Measurements from ENCODE around the gene PUSL1.
A peak's percentile ranks its signal among the peaks of the same experiment; 100 is the strongest.
"Not testable (repeated sequence)": the region's sequence is repeated elsewhere in the genome, so short reads cannot be mapped to it uniquely, and the experiment has no call there.

PUSL1 gene

DNA sequence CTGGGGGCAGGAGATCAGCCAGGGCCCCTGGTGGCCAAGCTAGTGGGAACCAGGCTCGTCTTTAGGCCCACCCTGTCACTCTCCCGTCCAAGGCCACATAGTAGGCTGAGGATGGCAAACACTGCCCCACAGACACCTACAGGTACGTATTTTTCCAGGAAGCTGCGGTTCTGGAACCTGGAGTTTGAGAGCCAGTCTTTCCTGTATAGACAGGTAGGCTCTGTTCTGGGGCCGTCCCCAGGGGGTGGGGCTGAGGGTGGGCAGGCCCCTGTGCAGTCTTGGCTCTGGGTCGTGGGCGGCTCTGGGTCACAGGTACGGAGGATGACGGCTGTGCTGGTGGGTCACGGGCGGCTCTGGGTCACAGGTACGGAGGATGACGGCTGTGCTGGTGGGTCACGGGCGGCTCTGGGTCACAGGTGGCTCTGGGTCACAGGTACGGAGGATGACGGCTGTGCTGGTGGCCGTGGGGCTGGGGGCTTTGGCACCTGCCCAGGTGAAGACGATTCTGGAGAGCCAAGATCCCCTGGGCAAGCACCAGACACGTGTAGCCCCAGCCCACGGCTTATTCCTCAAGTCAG lies 2.2 kb downstream of the PUSL1 start:
- DNase-seq, result no peak

DNA sequence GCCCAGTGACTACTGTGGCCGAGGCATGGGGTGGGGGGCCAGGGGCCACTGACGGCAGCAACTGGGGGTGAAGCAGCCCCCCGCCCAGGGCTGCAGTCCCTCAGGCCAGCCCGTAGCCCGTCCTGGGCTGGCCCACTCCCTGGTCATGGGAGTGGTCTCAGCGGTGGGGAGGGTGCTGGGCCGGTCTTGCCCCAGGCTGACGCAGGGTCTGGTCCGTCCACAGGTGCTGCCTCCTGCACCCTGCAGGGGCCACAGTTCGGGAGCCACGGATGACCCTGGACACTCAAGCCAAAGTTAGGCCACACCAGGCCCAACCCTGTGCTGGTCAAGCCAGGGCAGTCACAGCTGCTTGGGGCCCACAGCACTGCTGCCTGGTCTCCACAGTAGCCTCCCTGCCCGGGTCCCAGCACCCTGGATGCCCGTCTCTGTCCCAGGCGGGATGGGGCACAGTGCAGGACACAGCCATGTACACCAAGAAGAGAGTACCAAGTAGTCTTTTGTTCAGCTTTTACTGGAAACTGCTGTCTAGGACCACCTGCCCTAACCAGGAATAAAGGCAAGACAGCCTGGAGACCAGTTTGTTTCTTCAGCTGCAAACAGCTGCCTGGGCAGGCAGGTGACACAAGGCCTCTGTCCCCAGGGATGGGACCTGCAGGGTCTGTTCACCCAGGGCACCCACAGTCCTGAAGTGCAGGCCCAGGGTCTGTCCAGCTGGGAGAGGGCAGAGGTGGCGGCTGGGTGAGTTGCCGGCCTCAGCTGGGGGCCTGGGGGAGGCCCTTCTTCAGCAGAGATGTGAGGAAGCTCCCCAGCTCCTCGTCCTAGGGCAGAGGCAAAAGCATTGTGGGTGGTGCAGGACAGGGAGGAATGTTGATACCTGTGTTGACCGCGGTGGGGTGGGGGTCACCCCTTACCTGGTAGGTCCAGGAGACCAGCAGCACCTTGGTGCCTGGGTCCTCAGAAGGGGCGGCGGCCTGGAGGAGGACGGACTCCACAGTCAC lies 3.0 kb downstream of the PUSL1 start:
- no peak for DNase-seq

DNA sequence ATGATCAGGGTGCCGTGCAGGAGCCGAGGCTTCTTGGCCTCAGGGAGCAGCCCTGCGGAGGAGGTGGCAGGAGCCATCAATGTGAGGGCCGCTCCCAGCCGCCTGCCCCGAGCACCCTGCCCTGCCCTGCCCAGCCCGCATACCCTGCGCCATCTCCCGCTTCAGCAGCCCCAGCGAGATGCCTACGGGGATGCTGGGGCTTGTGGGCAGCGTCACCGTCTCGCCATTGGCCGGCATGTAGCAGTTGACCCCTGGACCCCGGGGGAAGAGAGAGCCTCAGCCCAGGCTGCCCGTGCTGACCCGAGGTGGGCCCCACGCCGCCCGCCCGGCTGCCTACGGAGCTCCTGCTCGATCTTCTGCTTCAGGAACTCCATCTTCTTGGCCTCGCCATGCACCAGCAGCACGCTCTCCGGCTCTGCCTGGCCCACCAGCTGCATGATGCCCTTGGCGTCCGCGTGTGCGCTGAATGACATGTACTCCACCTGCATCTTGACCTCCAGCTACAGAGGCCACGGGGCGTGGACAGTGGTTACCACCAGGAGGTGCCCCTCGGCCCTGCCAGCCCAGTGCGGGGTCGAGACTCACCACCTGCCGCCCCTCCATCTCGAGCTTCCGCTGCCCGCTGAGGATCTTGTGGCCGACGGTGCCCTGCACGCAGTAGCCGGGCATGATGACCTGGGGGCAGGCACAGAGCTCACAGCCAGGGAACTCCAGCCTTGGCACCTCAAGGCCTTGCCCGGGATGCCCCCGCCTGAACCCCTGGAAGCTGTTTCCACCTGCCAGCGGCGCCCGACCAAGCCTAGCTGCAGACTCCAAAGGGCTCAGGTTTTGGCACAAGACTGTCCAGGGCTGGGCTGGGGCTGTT lies 4.3 kb downstream of the PUSL1 start:
- DNase-seq, result no peak

DNA sequence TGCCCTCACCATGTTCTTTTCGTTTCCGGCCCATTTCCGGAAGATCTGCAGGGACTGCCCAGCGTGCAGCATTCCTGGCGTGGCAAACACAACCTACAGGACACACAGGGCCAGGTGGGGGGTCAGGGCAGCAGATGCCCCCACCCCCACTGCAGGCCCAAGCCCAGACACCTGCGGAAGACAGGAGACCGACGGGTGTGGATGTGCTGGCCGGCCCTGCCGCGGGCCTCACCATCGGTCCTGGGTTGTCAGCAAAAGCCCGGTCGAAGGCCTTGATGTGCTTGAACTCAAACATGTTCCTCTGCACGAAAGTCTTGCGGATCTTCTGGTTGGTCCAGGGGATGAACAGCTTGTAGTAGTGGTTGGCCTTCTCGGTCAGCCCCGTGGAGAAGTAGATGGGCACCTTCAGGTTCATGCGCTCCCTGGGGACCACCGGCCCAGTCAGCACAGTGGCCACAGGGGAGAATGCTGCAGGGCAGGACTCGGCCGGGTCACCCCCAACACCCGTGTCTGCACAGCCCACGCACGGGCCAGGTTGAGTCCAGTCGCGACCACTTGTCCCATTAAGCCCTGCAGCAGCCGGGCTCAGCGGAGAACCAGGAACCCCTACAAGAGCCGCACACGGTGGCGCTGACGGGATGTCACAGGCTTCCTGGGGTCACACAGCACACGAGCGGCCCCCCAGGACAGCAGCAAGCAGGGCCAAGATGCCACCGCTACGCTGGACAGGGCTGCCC lies 5.3 kb downstream of the PUSL1 start:
- DNase-seq, result no peak

DNA sequence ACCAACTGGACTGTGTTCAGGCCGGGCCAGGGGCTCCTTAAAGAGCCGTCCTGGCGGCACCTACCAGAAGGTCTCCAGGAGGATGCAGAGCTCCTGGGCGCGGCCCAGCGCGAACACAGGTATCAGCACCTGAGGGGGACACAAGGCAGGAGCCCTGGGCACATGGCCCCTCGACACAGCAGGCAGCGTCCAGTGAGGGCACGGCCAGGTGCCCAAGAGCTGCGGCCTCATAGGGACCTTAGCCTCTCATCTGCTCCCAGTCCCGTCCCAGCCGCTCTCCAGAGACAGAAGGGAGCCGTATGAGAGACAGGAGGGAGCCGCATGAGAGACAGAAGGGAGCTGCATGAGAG lies 5.8 kb downstream of the PUSL1 start:
- no peak for DNase-seq

DNA sequence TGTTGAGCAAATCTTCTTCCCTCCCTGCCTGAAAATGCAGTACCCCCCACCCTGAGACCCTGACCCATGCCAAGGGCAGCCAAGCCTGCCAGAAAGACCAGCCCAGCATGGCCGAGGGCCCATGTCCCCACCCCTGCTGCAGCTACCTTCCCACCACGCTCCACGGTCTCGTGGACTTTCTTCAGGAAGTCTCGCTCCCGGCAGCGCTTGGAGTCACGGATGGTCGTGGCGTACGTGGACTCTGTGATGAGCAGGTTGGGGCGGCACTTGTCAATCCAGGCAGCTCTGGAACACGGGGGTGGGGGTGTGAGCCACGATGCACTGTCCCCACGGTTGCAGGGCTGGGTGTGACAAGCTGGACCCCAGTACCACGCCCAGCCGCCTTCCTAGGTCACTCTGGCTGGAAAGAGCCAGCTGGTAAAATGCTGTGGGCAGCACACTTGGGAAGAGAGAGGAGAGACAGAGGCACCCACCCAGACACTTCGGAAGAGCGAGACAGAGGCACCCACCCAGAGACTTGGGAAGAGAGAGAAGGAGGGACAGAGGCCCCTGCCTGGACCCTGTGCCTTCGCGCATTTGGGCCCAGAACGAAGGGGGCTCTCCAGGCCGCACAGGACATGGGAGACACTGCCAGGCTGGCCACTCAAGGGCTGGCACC lies 6.4 kb downstream of the PUSL1 start:
- no peak for DNase-seq

DNA sequence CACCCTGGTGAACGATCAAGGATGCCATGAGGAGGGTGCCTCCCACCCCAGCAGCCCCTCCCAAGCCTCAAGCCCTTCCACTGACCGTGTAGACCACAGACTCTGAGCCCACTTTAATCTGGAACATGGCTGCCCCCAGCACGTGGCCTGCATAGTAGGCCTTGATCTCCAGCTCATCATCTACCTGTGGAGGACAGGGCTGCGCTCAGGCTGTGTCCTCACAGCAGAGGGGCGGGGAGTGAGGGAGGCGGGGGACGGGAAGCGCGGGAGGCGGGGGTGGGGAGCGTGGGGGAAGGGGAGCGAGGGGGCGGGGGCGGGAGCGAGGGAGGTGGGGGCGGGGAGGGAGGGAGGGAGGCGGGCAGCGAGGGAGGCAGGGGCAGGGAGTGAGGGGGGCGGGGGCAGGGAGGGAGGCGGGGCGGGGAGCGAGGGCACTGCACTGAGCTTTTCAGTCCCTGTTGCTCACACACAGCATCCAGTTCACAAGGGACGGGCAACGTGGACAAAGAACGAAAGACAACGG lies 7.1 kb downstream of the PUSL1 start:
- no peak for DNase-seq

DNA sequence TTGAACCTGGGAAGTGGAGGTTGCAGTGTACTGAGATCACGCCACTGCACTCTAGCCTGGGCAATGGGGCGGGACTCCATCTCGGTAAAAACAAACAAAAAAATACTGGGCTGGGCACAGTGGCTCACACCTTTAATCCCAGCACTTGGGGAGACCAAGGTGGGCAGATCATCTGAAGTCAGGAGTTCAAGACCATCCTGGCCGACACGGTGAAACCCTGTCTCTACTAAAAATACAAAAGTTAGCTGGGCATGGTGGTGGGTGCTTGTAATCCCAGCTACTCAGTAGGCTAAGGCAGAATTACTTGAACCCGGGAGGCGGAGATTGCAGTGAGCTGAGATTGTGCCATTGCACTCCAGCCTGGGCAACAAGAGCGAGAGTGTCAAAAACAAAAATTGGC lies 7.8 kb downstream of the PUSL1 start:
- not testable (repeated sequence) for DNase-seq

DNA sequence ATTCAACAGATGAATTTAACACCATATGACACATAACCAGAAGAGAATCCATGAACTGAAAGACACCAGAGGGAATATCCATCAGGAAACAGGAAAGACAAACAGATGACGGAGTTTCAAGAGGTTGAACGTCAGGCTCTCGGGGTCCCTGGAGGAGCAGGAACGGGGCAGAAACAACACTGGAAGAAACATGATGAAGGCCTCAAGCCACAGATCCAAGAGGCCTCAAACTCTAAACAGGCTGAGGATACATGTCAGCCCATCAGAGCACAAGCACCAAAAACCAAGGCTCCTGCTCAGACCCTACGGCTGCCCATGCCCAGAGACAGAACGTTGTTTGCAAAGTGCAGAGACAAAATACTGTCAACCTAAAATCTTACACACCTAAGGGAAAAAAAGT lies 9.0 kb downstream of the PUSL1 start:
- DNase-seq, result no peak

DNA sequence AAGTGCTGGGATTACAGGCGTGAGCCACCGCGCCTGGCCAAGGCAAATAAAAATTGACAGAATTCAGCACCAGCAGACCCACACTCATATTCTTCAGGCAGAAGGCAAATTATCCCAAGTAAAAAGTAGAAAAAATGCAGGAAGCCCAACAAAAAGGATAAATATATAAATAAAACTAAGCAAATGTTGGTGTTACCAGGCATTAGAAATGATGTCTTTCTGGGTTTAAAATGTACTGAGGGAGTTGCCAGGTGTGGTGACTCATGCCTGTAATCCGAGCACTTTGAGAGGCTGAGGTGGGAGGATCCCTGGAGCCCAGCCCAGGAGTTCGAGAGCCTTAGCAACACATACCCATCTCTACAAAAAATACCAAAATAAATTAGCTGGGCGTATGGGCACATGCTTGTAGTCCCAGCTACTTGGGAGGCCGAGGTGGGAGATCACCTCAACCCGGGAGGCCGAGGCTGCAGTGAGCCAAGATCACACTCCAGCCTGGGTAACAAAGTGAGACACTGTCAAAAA lies 9.8 kb downstream of the PUSL1 start:
- peak; percentile 66 for DNase-seq

DNA sequence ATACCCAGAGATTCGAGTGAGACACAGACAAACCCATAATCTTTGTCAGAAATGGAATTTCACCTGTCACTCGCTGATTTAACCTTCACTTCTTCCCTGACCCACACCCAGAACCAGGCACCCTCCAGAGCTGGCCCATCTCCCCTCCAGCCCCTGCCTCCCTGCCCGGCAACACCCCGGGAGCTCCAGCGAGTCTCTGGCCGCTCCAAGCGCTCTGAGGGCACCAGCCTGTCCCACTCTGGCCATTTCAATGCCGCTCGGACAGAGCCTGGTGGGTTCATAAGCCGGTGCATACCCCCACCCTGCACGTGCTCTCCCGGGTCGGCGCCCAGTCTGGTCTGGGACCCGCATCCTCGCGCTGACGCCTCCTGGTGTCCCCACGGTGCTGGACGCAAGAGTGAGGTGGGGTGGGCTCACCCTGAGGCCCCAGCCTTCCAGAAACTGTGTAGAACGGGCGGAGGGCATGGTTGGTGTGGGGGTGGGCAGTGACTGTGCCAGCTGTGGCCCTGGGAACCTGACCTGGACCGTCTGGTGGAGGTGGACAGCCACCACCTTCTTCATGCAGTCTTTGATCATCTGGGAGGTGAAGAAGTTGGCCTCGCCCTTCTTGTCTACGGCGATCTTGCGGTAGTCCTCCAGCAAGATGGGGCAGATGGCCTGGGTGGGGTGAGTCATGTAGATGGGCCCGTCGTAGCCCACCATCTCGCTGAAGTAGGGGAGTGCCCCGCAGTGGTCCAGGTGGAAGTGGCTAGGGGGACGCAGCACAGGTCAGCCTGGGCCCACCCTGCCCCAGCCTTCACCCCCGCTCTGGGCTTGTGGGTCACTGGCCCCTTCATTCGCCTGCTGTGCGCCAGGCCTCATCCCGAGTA lies 10.6 kb downstream of the PUSL1 start:
- no peak for DNase-seq

DNA sequence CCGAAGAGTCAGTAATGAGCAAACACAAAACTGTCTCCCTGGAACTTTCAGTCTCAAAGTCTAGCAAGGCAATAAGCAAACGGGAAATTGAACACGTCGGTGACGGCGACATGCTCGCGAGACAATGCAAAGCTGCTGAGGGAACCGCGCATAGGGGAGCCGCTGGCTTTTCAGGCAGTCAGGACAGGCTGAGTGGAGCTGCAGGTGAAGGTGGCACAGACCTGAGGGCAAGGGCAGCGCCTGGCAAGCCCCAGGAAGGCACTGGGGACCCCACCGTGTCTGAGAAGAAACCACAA lies 11.2 kb downstream of the PUSL1 start:
- no peak for DNase-seq

DNA sequence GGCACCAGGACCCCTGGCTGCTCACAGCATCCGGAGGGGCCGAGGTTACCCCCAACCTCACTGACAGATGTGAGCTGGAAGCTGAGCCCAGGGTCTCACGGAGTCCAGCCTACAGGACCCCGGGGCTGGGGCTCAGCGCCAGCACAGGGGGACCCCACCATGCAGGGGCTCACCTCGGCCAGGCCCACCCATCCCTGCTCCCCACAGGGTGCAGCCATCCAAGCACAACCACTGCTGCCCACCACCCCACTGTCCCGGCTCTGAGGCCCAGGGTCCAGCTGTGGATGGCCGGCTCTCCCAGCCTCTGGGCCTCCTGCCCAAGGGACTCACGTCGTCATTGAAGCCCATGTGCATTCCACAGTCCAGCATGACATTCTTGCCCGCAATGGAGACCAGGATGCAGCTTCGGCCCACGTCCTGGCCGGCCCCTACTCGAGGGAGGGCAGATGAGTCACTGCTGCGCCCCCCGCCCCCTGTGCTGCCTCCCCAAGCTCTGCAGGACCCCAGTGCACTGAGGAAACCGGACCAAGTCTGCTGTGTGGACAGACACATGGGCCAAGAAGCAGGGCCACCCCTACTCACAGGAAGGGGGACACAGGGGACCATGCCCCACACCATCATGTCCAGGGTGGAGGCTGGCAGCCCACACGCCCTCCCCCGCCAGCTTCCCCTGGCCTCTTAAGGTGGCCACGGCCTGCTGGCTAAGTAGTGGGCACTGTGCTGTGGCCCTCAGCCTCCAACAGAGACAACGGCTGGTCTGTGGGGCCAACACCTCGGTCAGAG lies 12.5 kb downstream of the PUSL1 start:
- no peak for DNase-seq

DNA sequence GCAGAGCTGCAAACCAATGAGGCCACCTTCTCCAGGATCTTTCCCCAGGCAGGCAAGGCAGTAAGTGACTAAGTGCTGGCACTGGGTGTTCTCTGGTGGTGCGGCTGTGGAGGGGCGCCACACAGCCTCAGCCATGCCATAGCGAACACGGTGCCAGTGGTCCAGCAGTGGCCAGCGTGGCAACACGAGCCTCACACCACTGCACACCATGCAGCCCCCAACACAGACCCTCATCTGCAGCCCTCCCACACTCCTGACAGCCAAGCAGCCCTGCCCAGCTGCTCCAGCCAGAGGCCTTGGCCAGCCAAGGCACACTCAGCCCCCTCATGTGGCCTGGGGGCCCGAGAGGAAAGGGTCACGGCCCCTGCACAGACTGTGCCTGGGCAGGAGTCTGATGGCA lies 13.1 kb downstream of the PUSL1 start:
- no peak for DNase-seq

DNA sequence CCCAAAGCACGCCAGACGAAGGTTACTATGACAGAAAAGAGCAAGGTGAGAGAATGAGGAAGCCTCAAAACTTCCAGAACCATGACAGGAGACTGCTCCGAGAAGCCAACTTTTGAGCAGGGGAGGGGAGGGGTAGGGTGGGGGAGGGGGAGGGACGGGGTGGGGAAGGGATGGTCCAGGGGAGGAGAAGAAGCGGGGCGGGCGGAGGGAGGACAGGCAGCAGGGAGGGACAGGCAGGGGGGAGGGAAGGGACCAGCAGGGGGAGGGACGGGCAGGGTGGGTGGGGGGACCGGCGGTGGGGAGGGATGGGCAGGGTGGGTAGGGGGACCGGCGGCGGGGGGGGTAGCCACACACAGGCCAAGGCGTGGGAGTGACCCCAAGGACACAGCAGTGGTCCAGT lies 14.0 kb downstream of the PUSL1 start:
- no peak for DNase-seq

DNA sequence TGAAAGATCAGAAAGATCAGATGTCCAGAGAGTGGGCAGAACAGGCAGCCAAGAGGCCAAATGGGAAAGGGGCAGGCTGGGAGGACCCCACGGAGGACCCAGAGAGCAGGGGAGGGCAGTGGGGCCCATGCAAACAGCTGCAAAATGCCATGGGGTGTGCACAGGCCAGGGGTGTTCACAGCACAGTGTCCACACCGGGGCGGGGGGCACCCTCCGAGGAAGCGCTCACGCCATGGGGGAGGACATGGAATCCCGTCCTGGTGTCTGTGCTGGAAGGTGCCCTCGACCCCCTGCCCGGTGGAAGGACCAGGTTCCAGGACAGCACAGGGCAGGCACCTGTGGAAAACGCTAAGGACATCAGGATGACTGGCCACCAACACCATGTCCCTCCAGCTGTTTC lies 14.6 kb downstream of the PUSL1 start:
- no peak for DNase-seq

DNA sequence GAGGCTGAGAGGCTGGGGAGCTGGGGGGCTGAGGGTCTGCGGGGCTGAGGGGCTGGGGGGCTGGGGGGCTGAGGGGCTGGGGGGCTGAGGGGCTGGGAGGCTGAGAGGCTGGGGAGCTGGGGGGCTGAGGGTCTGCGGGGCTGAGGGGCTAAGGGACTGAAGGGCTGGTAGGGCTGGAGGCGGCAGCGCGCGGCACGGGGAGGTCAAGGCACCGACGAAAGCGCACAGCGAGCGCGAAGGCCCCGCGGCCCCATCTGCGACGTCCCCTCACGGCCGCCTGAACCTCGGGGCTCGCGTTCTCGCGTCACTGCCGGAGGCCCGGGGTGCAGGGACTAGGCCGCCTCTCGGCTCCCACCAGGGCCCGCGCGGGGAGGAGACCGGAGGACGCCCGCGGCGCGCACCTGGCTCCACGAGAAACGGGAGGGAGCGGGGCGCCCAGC lies 15.7 kb downstream of the PUSL1 start:
- DNase-seq, result no peak

DNA sequence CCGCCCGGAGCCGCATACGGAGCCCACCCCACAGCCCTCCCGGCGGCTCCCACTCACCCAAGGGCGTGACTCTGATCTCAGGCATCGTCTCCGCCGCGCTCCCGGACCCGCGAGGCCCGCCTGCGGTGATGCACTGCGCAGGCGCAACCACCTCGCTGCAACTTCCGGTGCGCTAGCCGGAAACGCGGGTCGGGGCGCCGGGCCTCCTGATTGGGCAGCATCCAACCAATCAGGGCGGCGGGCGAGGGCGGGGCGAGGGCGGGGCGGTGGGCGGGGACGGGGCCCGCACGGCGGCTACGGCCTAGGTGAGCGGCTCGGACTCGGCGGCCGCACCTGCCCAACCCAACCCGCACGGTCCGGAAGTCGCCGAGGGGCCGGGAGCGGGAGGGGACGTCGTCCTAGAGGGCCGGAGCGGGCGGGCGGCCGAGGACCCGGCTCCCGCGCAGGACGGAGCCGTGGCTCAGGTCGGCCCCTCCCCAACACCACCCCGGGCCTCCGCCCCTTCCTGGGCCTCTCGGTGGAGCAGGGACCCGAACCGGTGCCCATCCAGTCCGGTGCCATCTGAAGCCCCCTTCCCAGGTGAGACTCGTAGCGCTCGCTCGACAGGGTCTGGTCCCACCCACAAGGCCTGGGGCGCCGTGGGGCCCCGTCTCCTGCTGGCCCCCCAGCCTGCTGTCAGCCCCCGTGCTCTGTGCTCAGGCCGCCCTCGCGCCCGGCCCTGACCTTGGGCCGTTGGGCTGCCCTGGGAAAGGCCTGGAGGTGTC lies 16.3 kb downstream of the PUSL1 start, which contains the start of the genes CPTP and INTS11:
CPTP (plus strand) TSS at position 279 of the 764 bp plus-strand sequence. CDS start 2,109 bp downstream, outside the sequence.
INTS11 (minus strand) TSS at position 137 of the 764 bp plus-strand sequence; CDS start at position 85, 52 bp downstream.
- peak; percentile 89 for DNase-seq

Measured in NCI-H1105 treated with DMSO at 0.1 percent for 48 hours (cell line).